ENCODE results near the gene GYPB. TPM values are rescaled to one million over a fixed set of nuclear protein-coding genes. Genes with fewer than 3 reads are reported as not detected.

Gene GYPB
- total RNA-seq, 4 donors from 2014 or later, result not detected

Other genes with a start within 250 kb of the GYPB start
- 1 to 10 TPM in 1 of 4 donors, under 1 TPM in 2, not detected in 1; 0.35 to 1.2 (median 0.47) TPM for gene GYPE, start 113.8 kb downstream of the GYPB start, total RNA-seq
- not detected for gene GYPA, start 121.3 kb upstream of the GYPB start, total RNA-seq

Measured in gastroesophageal sphincter (tissue), 4 donors.